ENCODE data around the gene TMEM200A. TPM values are rescaled to one million over a fixed set of nuclear protein-coding genes. Genes with fewer than 3 reads are reported as not detected.

The TMEM200A gene
- total RNA-seq, 4 donors from 2014 or later, result 2.5 to 8.7 (median 5.2) TPM

DNA sequence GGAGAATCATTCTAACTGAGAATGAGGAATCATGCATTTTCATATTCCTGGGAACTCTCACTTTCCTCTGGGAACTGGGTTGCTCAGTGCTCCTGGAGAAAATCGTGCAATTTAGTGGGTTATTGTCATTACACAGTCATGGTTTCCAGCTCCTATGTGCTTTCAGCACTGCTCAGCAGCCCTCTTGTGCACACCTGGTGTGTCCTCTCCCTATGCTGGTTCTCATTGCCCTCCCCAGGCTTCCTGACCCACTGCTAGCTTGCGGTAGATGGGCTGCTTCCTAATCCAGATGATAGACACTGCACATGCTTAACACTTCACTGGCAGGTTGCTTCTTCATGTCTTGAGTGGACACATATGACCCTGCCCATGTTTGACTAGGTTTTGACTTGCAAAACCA is 39.7 kb downstream of the TMEM200A start:
- no peak for DNase-seq
- no peaks in the 10 kb centered on the region for H3K4me1 ChIP-seq
- no peaks in the 10 kb centered on the region for H3K36me3 ChIP-seq
- TF ChIP-seq POLR2A (IDR thresholded peaks at IDR 0.05), result no peak
- TF ChIP-seq, protein P1, sequence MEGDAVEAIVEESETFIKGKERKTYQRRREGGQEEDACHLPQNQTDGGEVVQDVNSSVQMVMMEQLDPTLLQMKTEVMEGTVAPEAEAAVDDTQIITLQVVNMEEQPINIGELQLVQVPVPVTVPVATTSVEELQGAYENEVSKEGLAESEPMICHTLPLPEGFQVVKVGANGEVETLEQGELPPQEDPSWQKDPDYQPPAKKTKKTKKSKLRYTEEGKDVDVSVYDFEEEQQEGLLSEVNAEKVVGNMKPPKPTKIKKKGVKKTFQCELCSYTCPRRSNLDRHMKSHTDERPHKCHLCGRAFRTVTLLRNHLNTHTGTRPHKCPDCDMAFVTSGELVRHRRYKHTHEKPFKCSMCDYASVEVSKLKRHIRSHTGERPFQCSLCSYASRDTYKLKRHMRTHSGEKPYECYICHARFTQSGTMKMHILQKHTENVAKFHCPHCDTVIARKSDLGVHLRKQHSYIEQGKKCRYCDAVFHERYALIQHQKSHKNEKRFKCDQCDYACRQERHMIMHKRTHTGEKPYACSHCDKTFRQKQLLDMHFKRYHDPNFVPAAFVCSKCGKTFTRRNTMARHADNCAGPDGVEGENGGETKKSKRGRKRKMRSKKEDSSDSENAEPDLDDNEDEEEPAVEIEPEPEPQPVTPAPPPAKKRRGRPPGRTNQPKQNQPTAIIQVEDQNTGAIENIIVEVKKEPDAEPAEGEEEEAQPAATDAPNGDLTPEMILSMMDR (IDR thresholded peaks at IDR 0.05), result no peak
- H3K27ac ChIP-seq, result no peak overlapping the region
- H3K4me3 ChIP-seq, result no peak overlapping the region
- H3K27me3 ChIP-seq, result no peaks in the 10 kb centered on the region
- H3K9me3 ChIP-seq, result no peaks in the 10 kb centered on the region

- H3K36me3 ChIP-seq, result no peaks in the 10 kb centered on the region
- no peak overlapping the region for H3K27ac ChIP-seq
- no peaks in the 10 kb centered on the region for H3K4me1 ChIP-seq
- no peaks in the 10 kb centered on the region for H3K9me3 ChIP-seq
- TF ChIP-seq, protein P1 (IDR thresholded peaks at IDR 0.05), result no peak
- TF ChIP-seq POLR2A (IDR thresholded peaks at IDR 0.05), result no peak
- no peak for DNase-seq
- H3K27me3 ChIP-seq, result no peaks in the 10 kb centered on the region
- H3K4me3 ChIP-seq, result no peak overlapping the region
Measured at GRCh38 chr6:130407032-130407431, 41.2 kb downstream of the TMEM200A start.

GRCh38 chr6:130409418-130410100 is 43.7 kb downstream of the TMEM200A start:
- Histone ChIP-seq H3K4me1 (no peaks in the 10 kb centered on the region), H3K9me3 (no peaks in the 10 kb centered on the region), H3K36me3 (no peaks in the 10 kb centered on the region), H3K27ac (no peak overlapping the region), H3K4me3 (no peak overlapping the region), H3K27me3 (no peaks in the 10 kb centered on the region)
- TF ChIP-seq, protein P1 (IDR thresholded peaks at IDR 0.05), result no peak
- no peak for TF ChIP-seq POLR2A (IDR thresholded peaks at IDR 0.05)
- DNase-seq, result no peak

GRCh38 chr6:130411481-130411880 is 45.7 kb downstream of the TMEM200A start:
- Histone ChIP-seq H3K36me3 (no peaks in the 10 kb centered on the region), H3K27me3 (no peaks in the 10 kb centered on the region), H3K9me3 (no peaks in the 10 kb centered on the region), H3K4me1 (no peaks in the 10 kb centered on the region), H3K27ac (no peak overlapping the region), H3K4me3 (no peak overlapping the region)
- TF ChIP-seq POLR2A (IDR thresholded peaks at IDR 0.05), result no peak
- TF ChIP-seq, protein P1 (IDR thresholded peaks at IDR 0.05), result no peak
- no peak for DNase-seq

DNA sequence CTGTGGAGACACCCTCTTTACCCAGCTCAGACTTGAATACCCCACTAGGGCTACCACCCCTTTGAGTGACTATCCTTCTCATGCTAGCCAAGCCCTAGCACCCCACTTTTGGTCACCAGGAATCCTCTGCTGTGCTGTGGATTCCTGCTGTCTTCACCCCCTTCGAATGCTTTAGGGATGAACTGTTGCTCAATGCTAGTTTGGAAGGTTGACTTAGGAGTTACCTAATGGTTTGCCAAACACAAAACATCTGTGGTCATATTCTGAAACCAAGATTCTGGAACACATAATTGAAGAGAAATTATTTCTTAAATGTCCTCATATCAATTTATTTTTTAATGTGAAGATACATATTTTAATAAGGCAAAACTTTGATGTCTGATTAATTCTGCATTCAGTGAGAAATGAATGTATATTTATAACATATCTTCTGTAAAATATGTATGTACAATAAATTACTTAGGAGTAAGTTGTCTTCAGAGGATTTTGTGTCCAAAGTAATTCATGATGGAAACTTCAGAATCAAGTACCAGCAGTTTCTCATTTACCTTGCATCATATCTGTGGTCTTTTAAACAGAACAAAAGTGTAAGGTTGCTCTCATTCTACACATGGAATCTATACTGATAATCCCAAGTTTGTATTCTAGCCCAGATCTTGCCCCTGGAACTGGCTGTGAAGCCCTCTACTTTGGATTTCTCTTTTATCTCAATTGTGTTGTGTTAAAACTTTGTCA is 46.9 kb downstream of the TMEM200A start:
- H3K27me3 ChIP-seq, result no peaks in the 10 kb centered on the region
- H3K27ac ChIP-seq, result no peak overlapping the region
- DNase-seq, result no peak
- no peaks in the 10 kb centered on the region for H3K4me1 ChIP-seq
- H3K9me3 ChIP-seq, result no peaks in the 10 kb centered on the region
- TF ChIP-seq POLR2A (IDR thresholded peaks at IDR 0.05), result no peak
- TF ChIP-seq, protein P1 (IDR thresholded peaks at IDR 0.05), result no peak
- no peaks in the 10 kb centered on the region for H3K36me3 ChIP-seq
- no peak overlapping the region for H3K4me3 ChIP-seq
